AG04449 (cell line): ENCODE measurements around the gene COL23A1.

Source experiments
- CTCF ChIA-PET: fragments of 350-600 bp; formaldehyde crosslinking; extraction: SDS; loops from one replicate; lab custom pipeline; 2021; ENCODE audit warnings: antibody characterized with exemption; lab: Yijun Ruan, JAX
- POLR2A ChIA-PET: fragments of 400-600, 350-600 bp; formaldehyde crosslinking; extraction: SDS; loops from one replicate; lab custom pipeline; 2020; ENCODE audit warnings: antibody characterized with exemption, inconsistent platforms; lab: Yijun Ruan, JAX
- DNase-seq: peaks from one replicate; pipeline ENCODE4 v3.0.0-alpha.2; 2010; ENCODE audit warnings: low read depth, low spot score
- H3K4me3 ChIP-seq: 2 replicates; pipeline ENCODE4 v1.5.1; 2011; ENCODE audit warnings: low read depth, mild to moderate bottlenecking, control low read depth, low read length
- CTCF ChIP-seq: IDR thresholded peaks from one replicate; pipeline ENCODE4 v1.5.1; 2011; ENCODE audit warnings: mild to moderate bottlenecking, moderate library complexity, low read length, control low read depth, inconsistent platforms; ENCODE audit not compliant: insufficient read depth; ENCODE audit errors: missing control alignments

Gene COL23A1

GRCh38 chr5:178547052-178547666 lies 43.0 kb downstream of the COL23A1 start:
- ChIA-PET POLR2A (no interaction called here), CTCF (no interaction called here)
- no peak for TF ChIP-seq CTCF
- H3K4me3 ChIP-seq = no peak overlapping the region
- no peak for DNase-seq

- CTCF ChIA-PET = no interaction called here
- POLR2A ChIA-PET = no interaction called here
- no peak for DNase-seq
- H3K4me3 ChIP-seq = no peak overlapping the region
- no peak for TF ChIP-seq CTCF
These were observed 43.5 kb downstream of the COL23A1 start for GRCh38 chr5:178546675-178547033.

GRCh38 chr5:178545941-178546674 lies 44.1 kb downstream of the COL23A1 start:
- POLR2A ChIA-PET = no interaction called here
- no peak for TF ChIP-seq CTCF
- CTCF ChIA-PET = no interaction called here
- no peak for DNase-seq
- no peak overlapping the region for H3K4me3 ChIP-seq

- DNase-seq = no peak
- TF ChIP-seq CTCF = no peak
- ChIA-PET CTCF (no interaction called here), POLR2A (no interaction called here)
- no peak overlapping the region for H3K4me3 ChIP-seq
These were observed 45.0 kb downstream of the COL23A1 start for GRCh38 chr5:178545176-178545575.

- no peak for TF ChIP-seq CTCF
- ChIA-PET POLR2A (no interaction called here), CTCF (no interaction called here)
- no peak overlapping the region for H3K4me3 ChIP-seq
- DNase-seq = no peak
These were observed 45.9 kb downstream of the COL23A1 start for GRCh38 chr5:178544166-178544834.

GRCh38 chr5:178542455-178542854 lies 47.7 kb downstream of the COL23A1 start:
- no peak for DNase-seq
- ChIA-PET CTCF (no interaction called here), POLR2A (no interaction called here)
- no peak for TF ChIP-seq CTCF
- H3K4me3 ChIP-seq = no peak overlapping the region
